ENCODE measurements around the gene RNU6-7. TPM values are rescaled to one million over a fixed set of nuclear protein-coding genes. Genes with fewer than 3 reads are reported as not detected.

The RNU6-7 gene
- total RNA-seq, 1 donor from 2014 or later = not detected

- DNase-seq (ENCODE audit: low read depth) = peak; percentile 38
- no peak for TF ChIP-seq CTCF (IDR thresholded peaks at IDR 0.05; ENCODE audit: insufficient read depth, low read length, poor library complexity, severe bottlenecking)
- Histone ChIP-seq H3K4me3 (ENCODE audit: low read depth, low read length) (peak overlapping the region; percentile 82), H3K27me3 (ENCODE audit: control insufficient read depth, insufficient read depth, low read length) (no peaks in the 10 kb centered on the region), H3K36me3 (ENCODE audit: control insufficient read depth, insufficient read depth, low read length) (no peaks in the 10 kb centered on the region)
Observed at GRCh38 chr14:32201193-32201815, 541 bp upstream of the RNU6-7 start.

- no peak for TF ChIP-seq CTCF (IDR thresholded peaks at IDR 0.05; ENCODE audit: insufficient read depth, low read length, poor library complexity, severe bottlenecking)
- H3K36me3 ChIP-seq (ENCODE audit: control insufficient read depth, insufficient read depth, low read length) = no peaks in the 10 kb centered on the region
- DNase-seq (ENCODE audit: low read depth) = no peak
- H3K4me3 ChIP-seq (ENCODE audit: low read depth, low read length) = peak overlapping the region; percentile 82
- H3K27me3 ChIP-seq (ENCODE audit: control insufficient read depth, insufficient read depth, low read length) = no peaks in the 10 kb centered on the region
Observed at GRCh38 chr14:32202491-32202997, 699 bp downstream of the RNU6-7 start.

- H3K4me3 ChIP-seq (ENCODE audit: low read depth, low read length) = peak within 1 kb of the TSS; percentile 82
- DNase-seq (ENCODE audit: low read depth) = peak; percentile 48
- no peaks in the 10 kb centered on the region for H3K36me3 ChIP-seq (ENCODE audit: control insufficient read depth, insufficient read depth, low read length)
- TF ChIP-seq CTCF (IDR thresholded peaks at IDR 0.05; ENCODE audit: insufficient read depth, low read length, poor library complexity, severe bottlenecking) = no peak
- H3K27me3 ChIP-seq (ENCODE audit: control insufficient read depth, insufficient read depth, low read length) = no peaks in the 10 kb centered on the region
Observed at GRCh38 chr14:32202998-32203882, 1.4 kb downstream of the RNU6-7 start, which contains the start of gene RNU6-8. Gene RNU6-8, minus strand, starts transcription at chr14:32203269.

- Histone ChIP-seq H3K27me3 (ENCODE audit: control insufficient read depth, insufficient read depth, low read length) (no peaks in the 10 kb centered on the region), H3K36me3 (ENCODE audit: control insufficient read depth, insufficient read depth, low read length) (no peaks in the 10 kb centered on the region), H3K4me3 (ENCODE audit: low read depth, low read length) (peak overlapping the region; percentile 82)
- no peak for TF ChIP-seq CTCF (IDR thresholded peaks at IDR 0.05; ENCODE audit: insufficient read depth, low read length, poor library complexity, severe bottlenecking)
- no peak for DNase-seq (ENCODE audit: low read depth)
Observed at GRCh38 chr14:32203928-32204357, 2.1 kb downstream of the RNU6-7 start.

- Histone ChIP-seq H3K36me3 (ENCODE audit: control insufficient read depth, insufficient read depth, low read length) (no peaks in the 10 kb centered on the region), H3K27me3 (ENCODE audit: control insufficient read depth, insufficient read depth, low read length) (no peaks in the 10 kb centered on the region), H3K4me3 (ENCODE audit: low read depth, low read length) (no peak overlapping the region)
- TF ChIP-seq CTCF (IDR thresholded peaks at IDR 0.05; ENCODE audit: insufficient read depth, low read length, poor library complexity, severe bottlenecking) = no peak
- no peak for DNase-seq (ENCODE audit: low read depth)
Observed at GRCh38 chr14:32205554-32205953, 3.7 kb downstream of the RNU6-7 start.
